GM20431 (cell line): Measurements from ENCODE around the gene KCND2.

Source experiments
- in situ Hi-C: fragments of 300-500 bp; cut with MseI, MboI; formaldehyde crosslinking; loops from one replicate; pipeline ENCODE4 v1.15.0; 2020; ENCODE audit warnings: low sequenced_read_pairs; ENCODE audit not compliant: unreplicated experiment

KCND2 gene

DNA sequence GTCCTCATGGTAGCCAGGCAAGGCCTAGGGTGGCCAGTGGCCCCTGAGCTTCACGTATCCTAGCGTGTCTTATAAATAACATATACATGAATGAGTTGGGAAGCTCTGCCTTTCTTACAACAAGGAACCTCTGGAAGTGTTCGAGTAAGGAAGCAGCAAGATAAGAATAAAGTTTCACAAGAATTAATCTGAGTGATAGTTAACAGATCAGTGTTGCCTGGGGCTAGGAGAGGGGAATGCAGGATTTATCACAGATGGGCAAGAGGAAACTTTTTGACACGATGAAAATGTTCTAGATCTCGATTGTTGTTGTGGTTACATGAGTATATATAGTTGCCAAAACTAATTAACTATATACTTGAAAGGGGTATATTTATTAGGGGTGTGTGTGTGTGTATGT lies 510.7 kb downstream of the KCND2 start:
- in situ Hi-C loops = no loop called here

DNA sequence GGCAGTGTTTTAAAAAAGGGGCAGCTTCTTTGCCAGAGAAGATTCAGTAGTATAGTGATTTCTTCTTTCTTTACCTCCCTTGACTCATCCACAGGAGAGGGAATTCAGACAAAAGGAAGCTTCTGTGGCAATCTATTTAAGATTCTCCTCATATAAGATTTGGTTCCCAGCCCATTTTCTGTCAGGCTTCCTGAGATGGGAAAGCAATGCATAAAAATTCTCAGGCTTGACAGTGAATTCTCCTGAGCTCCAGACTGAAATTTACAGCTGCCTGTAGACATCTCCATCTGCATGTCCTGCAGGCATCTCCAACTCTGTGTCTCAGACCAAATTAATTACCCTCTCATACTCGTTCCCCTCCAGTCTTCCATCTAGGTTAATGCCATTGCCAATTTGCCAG lies 512.1 kb downstream of the KCND2 start:
- in situ Hi-C loops = no loop called here

DNA sequence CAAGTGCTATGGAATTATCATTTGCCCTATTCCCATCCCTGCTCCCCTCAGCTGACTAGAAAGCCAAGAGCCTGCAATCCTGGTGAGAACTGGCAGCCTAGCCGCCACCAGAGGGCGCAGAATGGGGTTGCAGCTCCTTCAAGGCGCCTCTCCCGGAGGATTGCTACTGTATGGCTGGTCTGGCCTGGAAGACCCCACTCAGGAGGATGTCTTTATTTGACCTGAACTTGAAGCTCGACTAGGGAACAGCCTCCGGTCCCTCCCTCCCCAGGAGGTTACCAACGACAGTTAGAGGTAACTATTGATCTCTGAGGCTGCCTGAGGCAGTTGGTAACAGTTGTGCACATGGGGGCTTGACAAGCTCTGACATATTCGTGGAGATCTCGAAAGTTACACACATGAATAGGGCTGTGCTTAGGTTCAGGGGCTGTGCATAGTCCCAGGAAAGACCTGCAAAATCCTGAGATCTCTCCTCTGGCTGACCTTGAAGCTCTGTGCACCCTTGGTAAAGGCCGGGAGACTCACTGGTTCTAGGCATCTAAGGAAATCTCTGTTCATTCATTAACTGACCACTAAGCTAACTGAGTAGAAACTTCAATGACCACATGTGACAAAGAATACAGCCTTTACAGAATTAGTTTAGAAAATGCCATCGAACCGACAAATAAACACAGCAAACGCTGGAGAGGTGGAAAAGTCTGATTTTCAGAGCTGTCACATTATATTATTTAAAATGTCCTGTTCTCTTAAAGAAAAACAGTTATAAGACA lies 519.3 kb downstream of the KCND2 start:
- in situ Hi-C loops = no loop called here

DNA sequence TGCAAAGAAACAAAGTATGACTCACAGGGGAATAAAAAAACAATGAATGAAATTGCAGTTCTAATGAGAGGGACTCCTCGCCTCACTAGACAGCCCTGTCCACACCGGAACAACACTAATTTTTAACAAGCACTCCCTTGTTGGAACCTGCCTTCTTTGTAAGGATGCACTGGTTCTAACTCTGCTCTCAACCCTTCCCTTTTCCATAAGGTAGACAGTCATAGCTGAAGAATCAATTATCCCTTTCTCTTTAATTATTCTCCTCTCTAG lies 519.8 kb downstream of the KCND2 start:
- in situ Hi-C loops = no loop called here

DNA sequence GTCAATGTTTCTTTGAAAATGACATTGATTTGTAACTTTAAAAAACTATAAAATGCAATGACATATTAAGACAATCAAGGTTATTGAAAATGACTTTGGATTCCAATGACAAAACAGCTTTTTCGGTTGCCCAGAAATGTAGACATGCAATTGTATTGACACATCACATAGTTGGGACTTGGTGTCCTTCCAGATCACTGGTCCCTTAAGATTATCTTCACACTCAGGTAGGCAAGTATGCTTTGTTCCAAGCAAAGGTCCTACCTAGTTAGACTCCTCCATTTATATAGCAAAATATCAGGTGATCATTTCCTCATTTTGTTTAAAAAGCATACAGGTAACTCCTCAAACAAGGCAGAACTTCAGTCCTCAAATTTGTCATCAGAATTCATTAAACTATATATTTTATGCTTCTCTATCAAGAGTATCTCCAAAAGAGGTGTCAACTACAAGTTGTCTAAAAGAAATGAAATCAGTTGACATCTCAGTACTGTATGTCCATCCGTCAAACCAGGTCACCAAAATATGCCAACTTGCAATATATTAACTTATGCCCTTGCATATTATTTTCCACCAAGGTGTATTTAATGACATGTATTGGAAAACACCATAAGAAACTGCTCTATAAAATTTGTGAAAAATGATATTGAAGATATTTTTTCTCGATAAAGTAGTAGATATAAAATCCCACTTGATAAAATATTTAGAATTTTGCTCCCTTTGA lies 520.4 kb downstream of the KCND2 start:
- in situ Hi-C loops = no loop called here

DNA sequence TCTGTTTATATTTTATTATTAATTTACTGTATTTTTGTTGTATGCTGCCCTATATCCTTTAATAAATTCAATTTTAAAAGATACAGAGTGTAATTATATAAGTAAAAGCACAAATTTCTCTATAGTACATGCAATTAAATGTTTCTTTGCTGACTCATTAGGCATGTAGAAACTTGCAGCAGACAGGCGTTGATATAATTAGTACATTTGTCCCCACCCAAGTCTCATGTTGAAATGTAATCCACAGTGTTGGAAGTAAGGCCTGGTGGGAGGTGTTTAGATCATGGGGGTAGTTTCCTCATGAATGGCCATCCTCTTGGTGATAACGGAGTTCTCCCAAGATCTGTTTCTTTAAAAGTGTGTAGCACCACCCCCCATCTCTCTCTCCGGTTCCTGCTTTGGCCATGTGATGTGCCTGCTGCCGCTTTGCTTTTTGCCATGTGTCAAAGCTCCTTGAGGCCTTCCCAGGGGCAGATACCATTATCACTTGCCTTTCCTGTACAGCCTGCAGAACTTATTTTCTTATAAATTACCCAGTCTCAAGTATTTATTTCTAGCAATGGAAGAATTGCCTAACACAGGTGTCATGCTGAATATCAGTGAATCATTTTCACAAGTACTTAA lies 521.2 kb downstream of the KCND2 start:
- in situ Hi-C loops = no loop called here

DNA sequence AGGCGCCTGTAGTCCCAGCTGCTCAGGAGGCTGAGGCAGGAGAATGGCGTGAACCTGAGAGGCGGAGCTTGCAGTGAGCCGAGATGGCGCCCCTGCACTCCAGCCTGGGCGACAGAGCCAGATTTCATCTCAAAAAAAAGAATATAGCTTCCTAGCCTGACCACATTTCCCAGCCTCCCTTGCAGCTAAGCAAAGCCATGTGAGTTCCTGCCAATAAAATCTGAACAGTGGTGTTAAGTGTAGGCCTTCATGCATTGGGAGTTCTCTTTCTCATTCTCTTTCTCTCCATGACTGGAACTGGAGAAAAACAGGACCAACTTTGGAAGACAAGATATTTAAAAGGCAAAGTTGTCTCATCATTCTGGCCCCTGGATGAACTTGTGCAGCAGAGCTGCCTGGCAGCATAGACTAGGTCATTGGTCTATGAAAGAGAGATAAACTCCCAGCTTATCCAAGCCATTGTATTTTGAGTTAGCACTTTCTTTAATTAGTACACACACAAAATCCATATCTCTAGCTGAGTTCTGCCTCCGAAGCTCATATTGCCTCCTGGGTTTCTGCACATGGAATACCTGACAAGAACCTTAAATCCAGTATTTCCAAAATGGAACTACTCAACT lies 524.2 kb downstream of the KCND2 start:
- in situ Hi-C loops = no loop called here

DNA sequence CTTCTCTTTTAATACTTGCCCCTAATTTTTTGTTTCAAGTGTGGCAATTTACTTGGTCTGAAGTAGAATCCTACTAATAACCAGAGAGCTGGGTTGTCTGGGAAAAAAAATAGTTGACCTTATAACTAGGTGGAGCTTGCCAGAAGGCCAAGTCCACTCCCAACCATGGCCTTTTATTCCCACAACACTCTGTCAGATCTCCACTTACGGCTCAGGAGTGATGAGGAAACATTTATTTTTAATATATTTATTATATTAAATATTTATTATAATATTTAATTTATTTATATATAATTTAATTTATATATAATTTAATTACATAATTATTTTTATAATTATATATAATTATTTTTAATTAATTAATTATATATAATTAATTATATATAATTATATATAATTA lies 526.2 kb downstream of the KCND2 start:
- in situ Hi-C loops = no loop called here
